Neural cell (in vitro differentiated cells): Measurements from ENCODE around the gene DTNBP1.

ENCODE experiments used
- CTCF ChIP-seq: fragments of 450-650 bp; IDR thresholded peaks from 2 replicates; pipeline ENCODE4 v1.5.1; 2014; ENCODE audit warnings: antibody characterized with exemption, mild to moderate bottlenecking, moderate library complexity; ENCODE audit not compliant: poor library complexity, severe bottlenecking
- EZH2 ChIP-seq: fragments of 200-600, 300-800 bp; shearing (Covaris generic), sonication (generic); IDR thresholded peaks from 2 replicates; pipeline ENCODE4 v1.6.1; 2014; ENCODE audit warnings: antibody characterized with exemption, low read length, borderline replicate concordance, mild to moderate bottlenecking; ENCODE audit not compliant: insufficient read depth, poor library complexity, severe bottlenecking
- POLR2AphosphoS5 ChIP-seq: IDR thresholded peaks from 2 replicates; pipeline ENCODE4 v1.6.1; 2012
- RAD21 ChIP-seq: fragments of 450-650 bp; conservative IDR thresholded peaks from 2 replicates; pipeline ENCODE4 v1.6.1; 2014; ENCODE audit warnings: antibody characterized with exemption, mild to moderate bottlenecking, moderate library complexity
- REST ChIP-seq: IDR thresholded peaks from 2 replicates; pipeline ENCODE4 v1.6.1; 2012; ENCODE audit warnings: borderline replicate concordance

- TF ChIP-seq CTCF (peak; percentile 52), POLR2AphosphoS5 (peak; percentile 73), REST (peak; percentile 19), EZH2 (no peak), RAD21 (peak; percentile 31)
Observed at GRCh38 chr6:15662326-15663129, at the start of gene DTNBP1.
